Peyer's patch (tissue), 4 donors: ENCODE results near the gene CDH23.

ENCODE experiments used
- POLR2A ChIP-seq, 2 donors: fragments of 450-650 bp; IDR thresholded peaks; one replicate each; pipeline ENCODE4 v1.5.1; 2017; ENCODE audit warnings: antibody characterized with exemption in 2 of 2, mild to moderate bottlenecking in 2 of 2, moderate library complexity in 2 of 2
- TF ChIP-seq, protein P1 (sequence below), 6 experiments: fragments of 450-650 bp in 4 of 6; fragments of 200-600 bp in 2 of 6; sonication (generic) in 1 of 6; IDR thresholded peaks; one replicate each; pipeline ENCODE4 v1.5.1; 2017 to 2019; ENCODE audit warnings: antibody characterized with exemption in 6 of 6, mild to moderate bottlenecking in 3 of 6, moderate library complexity in 1 of 6

- TF ChIP-seq, protein P1, sequence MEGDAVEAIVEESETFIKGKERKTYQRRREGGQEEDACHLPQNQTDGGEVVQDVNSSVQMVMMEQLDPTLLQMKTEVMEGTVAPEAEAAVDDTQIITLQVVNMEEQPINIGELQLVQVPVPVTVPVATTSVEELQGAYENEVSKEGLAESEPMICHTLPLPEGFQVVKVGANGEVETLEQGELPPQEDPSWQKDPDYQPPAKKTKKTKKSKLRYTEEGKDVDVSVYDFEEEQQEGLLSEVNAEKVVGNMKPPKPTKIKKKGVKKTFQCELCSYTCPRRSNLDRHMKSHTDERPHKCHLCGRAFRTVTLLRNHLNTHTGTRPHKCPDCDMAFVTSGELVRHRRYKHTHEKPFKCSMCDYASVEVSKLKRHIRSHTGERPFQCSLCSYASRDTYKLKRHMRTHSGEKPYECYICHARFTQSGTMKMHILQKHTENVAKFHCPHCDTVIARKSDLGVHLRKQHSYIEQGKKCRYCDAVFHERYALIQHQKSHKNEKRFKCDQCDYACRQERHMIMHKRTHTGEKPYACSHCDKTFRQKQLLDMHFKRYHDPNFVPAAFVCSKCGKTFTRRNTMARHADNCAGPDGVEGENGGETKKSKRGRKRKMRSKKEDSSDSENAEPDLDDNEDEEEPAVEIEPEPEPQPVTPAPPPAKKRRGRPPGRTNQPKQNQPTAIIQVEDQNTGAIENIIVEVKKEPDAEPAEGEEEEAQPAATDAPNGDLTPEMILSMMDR (IDR thresholded peaks at IDR 0.05) = no peak
- no peak for TF ChIP-seq POLR2A (IDR thresholded peaks at IDR 0.05)
Observed at GRCh38 chr10:71580415-71580814, 183.7 kb downstream of the CDH23 start.
